Stimulated activated CD8-positive, alpha-beta memory T cell treated with anti-CD3 and anti-CD28 coated beads, Interleukin-7, amount 100 ng/mL, for 4 hours (primary cell): ENCODE data around the gene GPRIN1.
A peak's percentile ranks its signal among the peaks of the same experiment; 100 is the strongest.

Experiments
- DNase-seq, 2 donors: peaks; one replicate each; pipeline ENCODE4 v3.0.0-alpha.2; 2020; ENCODE audit warnings: low read depth in 2 of 2

Gene GPRIN1

DNA sequence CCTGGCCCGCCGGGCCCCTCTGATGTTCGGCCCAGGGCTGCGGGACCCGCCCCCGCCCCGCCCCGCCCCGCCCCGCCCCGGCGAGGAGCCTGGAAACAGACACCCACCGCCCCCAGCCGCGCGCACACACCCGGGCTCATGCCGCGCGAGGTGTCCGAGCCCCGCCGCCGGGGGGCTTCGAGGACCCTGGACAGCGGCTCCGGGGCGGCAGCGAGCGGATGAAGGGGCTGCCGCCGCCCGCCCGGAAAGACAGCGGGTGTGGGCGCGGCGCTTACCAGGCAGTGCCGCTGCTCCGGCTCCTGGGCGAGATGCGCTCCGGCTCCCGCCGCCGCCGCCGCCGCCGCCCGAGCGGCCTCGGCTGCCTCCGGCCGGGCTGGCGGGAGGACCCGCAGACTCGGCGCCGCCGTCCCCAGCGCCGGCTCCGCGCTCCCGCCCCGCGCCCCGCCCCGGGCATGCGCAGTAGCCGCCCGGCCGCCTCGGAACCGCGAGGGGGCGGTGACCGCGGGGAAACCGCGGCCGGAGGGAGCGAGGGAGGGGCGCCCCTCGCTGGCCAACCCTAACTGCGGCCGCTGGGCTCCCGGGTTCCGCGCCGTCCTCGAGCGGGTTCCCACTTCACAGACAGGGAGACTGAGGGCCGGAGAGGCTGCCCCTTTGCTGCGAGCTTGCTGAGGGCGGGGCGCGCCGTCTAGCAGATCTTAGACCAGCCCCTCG lies at the start of gene GPRIN1:
Gene GPRIN1, minus strand, starts transcription at position 433 of the 711 bp plus-strand sequence. CDS start 10,322 bp downstream, outside the sequence.
- DNase-seq: peak in 1 of 2 donors; percentile 52

DNA sequence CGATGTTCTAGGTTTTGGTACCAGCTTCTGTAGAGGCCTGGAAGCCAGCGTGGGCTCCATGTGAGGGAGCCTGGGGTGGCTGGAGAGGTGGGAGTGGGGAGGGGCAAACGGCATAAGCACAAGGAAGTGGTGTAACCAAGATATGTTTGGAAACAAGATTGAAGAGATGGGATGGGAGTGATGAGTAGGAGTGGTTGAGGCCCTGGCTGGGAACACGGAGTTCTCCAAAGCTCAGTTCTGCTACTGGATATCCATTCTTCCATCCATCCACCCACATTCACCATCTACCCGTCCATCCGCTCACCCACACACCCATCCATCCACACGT lies 49.5 kb upstream of the GPRIN1 start:
- DNase-seq: no peak

DNA sequence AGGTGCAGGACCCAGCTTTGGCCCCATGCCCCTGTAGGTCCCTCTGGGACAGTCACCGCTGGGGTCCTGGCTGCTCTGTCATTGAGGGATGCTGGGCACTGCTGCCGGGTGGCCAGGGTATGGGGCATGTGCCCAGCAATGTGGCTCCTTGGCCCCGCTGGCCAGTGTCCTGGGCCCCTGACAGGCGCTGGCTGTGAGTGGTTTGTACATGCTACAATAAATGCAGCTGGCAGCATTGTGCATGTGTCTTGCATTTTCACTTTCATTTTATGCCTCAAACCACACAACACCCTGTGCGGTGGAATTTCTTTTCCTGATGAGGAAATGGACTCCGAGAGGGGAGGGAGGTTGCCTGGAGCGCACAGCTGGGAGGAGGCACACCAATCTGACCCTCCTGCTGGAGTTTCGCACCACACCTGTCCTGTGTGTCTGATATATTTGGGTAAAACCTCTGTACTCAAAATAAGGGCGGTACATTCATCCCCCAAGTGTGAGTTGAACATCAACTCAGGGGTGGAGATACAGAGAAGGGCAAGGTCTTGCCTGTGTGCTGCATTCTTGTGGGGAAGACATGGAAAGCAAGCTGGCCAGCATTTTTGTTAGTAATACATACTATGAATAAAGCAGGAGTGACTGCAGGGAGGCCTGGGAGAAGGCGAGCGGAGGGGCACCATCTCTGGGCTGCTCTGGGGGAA lies 49.0 kb upstream of the GPRIN1 start:
- peak in 1 of 2 donors; percentile 12 for DNase-seq

DNA sequence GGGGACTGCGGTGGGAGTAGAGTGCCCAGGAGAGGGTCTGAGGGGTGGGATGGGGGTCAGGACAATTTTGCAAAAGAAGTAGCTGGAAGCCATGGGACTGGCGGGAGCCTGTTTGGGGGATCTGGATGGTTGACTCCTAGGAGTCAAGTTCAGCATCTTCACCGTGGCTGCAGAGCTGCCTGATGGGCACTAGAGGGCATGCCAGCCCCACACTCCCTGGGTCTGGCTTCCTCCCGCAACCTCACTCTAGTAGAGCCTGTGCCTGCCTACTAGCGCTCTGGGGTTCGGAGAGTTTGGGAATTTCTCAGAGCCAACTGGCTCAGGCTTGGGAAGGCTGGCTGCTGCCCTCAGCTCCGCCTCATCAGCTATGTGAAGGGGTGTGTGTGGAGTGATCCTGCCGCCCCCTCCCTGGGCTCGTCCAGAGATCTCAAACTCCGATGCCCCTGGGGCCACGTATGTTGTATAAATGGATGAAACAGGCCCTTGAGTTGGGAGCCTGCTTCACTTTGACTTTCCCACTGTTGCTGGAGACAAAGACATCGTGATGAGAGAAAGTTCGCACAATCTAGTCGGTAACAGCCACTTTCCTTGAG lies 48.1 kb upstream of the GPRIN1 start:
- peak in 1 of 2 donors; percentile 36 for DNase-seq

DNA sequence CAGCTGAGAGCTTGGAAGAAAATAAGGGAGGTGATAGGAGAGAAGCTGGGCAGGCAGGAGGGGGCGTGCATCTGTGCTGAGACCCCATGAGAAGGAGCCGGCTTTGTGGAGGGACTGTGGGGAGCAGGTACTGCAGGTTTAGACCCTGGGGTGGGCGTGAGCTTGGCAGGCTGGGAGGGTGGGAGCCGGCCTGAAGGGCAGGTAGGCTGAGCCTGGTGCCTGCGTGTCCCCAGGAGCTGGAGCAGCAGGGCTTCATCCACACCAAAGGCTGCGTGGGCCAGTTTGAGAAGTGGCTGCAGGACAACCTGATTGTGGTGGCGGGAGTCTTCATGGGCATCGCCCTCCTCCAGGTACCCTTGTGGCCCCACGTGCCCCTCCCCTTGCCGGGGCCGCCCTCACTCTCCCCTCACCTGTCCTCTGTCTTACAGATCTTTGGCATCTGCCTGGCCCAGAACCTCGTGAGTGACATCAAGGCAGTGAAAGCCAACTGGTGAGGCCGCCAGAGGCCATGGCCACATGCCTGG lies 46.6 kb upstream of the GPRIN1 start:
- no peak for DNase-seq

DNA sequence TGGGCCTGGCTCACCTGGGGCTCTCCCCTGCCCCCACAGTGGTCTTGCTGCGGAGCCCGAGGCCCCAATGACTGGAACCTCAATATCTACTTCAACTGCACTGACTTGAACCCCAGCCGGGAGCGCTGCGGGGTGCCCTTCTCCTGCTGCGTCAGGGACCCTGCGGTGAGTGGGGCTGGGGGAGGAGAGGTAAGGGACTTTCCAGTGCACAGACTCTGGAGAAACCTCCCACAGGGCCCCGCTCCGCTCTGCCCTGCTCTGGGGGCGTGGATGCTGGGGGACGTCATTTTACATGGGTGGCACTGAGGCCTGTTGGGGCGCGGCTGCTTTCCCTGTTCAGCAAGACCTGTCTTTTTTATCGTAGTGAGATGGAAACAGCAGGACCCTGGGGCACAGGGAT lies 44.9 kb upstream of the GPRIN1 start:
- no peak for DNase-seq

DNA sequence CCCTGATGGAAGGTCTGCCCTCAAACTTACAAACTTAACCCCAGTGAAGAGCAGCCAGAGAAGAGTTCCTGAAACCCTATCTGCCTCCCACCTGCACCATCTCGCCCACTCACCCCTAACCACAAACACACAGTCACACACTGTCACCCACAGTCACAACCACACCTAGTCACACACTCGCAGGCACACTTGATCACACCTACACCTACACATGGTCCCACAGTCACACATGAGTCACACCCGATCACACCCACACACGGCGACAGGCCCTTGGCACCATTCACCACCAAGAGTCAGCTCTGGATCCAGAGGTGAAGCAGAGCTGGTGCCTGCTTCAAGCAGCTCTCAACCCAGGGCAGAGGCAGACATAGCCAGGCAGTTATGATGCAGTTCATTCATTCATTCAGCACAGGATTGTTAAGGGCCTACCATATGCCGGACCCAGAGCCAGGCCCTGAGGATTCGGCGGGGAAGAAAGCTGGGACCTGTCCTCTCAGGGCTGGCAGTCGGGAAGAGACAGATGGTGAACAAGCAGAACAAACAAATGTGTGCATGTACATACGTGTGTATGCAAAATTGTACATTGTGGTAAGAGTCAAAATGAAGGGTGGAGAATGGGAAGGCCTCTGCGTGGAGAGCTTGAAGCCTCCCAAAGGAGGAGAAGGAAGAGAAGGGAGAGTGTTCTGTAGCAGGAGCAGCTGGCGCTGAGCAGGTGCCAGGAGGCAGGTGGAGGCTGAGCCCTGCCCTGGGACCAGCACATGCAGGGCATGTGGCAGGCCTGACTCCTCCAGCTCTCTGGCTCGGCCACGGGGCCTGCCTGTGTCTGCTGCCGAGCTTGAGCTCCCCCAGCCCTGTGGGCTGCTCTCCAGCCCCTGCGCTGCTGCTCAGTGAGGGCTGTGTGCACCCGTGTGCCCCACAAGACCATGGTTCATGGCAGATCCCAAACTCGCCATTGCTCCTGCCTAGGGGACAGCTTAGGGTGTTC lies 43.7 kb upstream of the GPRIN1 start:
- DNase-seq: peak; percentile 85 to 94

DNA sequence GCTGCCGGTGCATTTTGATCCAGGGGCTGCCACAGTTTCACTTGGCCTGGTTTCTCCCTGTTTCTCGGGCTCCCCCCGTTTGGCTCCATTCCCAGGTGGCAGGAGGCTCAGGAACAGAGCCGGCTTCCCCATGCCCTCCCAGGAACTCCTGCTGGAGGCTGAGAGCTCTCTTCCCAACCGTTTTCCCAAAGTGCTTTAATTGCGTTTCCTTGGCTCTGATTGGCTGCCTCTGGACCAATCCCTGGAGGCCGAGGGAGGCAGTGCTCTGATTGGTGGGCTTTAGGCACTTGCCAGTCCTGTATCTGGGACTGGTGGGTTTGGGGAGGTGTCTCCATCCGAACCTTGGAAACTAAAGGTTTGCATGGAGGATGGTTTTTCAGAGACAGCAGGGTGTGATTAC lies 42.2 kb upstream of the GPRIN1 start:
- DNase-seq: no peak

DNA sequence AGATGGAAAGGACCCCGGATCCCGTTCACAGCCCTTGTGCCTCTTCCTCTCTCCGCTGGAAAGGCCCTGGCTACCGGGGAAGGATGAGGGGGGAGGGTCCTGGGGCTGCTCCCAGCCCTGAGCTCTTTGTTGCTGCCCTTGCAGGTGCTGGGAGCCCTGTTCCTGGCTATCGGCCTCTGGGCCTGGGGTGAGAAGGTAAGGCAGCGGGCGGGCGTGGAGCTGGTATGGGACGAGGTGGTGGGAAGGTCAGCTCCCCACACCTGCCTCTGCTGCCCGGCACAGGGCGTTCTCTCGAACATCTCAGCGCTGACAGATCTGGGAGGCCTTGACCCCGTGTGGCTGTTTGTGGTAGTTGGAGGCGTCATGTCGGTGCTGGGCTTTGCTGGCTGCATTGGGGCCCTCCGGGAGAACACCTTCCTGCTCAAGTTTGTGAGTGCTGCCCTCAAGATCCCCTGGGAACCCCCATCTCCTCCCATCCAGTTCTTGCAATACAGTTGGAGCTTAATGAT lies 41.6 kb upstream of the GPRIN1 start:
- DNase-seq: no peak

DNA sequence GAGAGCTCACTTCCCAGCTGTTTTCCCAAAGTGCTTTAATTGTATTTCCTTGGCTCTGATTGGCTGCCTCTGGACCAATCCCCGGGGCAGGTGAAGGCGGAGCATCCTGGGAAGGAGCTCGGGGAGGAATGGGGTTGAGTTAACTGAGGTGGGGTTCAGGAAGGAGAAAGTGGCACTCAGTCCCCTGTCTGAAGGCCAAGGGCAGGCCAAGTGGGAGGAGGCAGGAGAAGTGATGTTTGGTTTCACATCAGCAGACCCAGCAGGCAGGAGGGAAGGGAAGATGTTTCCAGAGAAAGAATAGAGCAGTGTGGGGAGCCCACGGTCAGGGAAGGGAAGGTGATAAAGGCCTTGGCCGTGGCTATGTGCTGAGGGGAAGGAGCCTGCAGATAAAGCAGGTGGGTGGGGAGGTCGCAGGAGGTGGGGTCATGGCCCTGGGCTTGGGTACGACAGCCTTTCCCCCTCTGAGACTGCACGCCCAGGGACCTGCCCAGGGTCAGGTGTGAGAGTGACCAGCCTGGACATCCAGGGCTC lies 40.5 kb upstream of the GPRIN1 start:
- no peak for DNase-seq

DNA sequence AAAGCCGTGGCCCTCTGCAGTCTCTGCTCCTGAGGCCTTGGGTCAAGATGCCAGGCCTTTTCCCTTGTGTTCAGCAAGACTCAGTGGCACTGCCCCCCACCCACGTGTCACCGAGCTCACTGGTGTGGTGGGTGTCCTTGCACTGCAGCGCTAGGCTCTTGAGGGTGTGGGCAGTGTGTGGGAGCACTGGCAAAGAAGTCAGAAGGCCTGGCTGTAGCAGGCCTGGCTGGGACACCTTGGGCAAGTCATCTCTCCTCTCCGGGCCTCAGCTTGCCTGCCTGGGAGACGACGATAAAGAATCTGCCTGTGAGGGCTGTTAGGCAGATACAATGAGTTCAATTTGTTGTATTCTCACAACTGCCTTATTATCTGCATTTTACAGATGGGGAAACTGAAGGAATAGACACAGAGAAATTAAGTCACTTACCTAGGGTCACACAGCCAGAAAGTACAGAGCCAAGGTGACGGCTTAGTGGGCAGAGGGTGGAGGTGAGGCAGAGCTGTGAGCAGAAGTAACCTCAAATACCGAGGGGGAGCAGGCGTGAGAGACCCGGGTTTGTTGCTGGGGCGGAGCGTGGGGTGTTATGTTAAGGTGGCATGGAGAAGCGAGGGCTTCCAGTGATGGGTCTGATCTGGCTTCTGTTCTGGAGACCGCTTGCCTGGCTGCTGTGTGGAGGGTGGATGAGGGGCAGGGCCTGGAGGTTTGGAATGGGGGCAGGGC lies 38.7 kb upstream of the GPRIN1 start:
- DNase-seq: peak; percentile 22 to 53

DNA sequence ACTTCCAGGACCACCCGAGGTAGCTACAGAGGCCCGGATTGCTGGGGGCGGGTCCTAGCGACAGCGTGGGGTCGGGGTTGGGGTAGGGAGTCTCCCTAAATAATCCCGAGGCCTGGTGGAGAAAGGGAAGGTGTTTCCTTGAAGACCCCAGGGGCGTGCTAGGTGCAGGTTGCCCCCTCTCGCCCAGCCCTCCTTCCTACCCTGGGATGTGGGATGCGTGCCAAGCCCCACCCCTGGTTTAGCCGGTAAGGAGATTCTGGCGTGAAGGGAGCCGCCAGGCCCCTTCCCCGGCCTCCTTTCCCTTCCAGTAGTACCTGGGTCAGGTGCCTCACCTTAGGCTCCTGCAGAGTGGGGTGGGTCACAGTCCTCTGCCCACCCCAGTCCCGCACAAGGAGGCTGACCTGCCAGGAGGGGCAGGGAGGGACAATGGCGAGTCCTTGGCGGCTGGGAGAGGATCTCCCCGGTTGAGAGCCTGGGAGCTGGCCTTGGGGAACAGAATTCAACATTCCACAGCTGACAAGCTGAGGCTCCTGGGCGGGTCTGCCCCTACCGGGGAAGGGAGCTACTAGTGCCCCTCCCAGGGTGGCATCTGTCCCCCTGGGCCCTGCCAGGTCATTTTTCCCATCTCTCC lies 38.0 kb upstream of the GPRIN1 start:
- DNase-seq: no peak

DNA sequence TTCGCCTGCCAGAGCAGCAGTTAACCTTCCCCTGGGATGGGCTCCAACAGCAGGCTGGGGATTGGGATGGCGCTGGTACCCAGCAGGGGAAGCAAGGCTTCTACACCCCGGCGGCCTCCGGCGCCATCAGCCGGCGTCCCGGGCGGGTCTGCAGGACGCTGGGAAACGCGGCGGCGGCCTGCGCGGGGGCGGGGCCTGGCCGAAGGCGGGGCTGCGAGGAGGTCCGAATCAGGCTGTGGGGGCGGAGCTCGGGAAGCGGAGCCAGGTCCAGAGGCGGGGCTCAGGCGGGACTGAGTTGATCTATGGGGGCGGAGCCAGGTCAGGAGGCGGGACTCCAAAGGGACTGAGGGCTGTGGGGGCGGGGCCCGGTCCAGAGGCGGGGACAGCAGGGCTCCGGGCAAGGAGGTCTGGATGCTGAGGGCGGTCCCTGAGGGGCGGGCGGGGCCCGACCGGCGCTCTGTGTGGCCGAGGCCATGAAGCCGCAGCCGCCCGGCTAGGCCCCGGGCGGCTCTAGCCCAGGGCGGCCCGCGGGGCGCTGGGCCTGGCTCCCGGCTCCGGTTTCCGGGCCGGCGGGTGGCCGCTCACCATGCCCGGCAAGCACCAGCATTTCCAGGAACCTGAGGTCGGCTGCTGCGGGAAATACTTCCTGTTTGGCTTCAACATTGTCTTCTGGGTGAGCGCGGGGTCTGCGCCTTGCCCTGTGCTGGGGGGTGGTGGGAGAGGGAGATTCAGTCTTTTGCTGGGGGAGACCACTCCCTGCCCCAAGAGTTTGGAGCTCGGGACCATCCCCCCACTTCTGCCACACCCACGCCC lies 37.3 kb upstream of the GPRIN1 start, which contains the start of gene TSPAN17:
Gene TSPAN17, plus strand, starts transcription at position 455 of the 813 bp plus-strand sequence. Its CDS starts 132 bp downstream, at position 587.
- DNase-seq: peak; percentile 91 to 95

DNA sequence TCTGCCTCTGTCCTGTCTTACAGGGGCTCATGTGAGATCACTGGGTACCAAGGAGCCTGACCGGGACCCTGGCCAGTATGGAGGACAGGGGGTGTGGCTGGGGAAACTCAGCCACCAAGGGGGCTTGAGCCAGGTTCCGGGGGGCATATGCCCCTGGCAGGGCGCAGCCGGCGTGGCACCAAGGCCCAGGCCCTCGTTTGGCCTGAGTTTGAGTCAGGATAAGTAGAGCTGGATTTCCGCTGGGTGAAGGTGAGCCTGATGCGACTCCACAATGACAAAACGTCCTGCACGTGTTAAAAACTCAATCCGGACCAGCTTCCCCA lies 36.7 kb upstream of the GPRIN1 start:
- no peak for DNase-seq

DNA sequence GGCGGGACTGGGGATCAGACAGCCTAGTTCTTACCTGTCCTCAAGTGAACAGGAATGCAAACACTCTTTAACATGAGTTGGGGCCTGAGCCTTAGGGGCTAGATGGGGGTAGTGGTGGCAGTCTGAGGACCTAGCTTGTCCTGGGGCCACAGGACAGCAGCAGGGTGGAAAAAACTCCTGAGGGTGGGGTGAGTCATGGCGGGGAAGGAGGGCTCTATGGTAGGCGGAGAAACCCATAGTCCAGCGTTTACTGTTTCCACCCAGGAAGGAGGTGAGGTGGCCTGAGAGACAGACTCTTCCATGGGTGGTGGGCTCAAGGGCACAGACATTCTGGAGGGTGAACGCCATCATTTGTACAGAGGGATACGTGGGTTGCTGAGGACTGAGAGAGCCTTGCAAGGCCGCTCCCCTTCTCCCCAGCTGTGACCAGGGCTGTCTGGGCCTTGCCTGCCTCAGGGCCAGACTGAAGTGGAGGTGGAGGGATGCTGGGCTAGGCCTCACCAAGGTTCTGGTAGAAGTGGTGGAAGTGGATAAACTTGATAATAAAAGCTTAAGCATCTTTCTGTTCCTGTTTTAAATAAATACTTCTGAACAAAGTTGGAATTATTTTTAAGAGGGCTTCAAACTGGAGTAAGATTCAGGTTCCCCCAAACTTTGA lies 36.2 kb upstream of the GPRIN1 start:
- DNase-seq: no peak

DNA sequence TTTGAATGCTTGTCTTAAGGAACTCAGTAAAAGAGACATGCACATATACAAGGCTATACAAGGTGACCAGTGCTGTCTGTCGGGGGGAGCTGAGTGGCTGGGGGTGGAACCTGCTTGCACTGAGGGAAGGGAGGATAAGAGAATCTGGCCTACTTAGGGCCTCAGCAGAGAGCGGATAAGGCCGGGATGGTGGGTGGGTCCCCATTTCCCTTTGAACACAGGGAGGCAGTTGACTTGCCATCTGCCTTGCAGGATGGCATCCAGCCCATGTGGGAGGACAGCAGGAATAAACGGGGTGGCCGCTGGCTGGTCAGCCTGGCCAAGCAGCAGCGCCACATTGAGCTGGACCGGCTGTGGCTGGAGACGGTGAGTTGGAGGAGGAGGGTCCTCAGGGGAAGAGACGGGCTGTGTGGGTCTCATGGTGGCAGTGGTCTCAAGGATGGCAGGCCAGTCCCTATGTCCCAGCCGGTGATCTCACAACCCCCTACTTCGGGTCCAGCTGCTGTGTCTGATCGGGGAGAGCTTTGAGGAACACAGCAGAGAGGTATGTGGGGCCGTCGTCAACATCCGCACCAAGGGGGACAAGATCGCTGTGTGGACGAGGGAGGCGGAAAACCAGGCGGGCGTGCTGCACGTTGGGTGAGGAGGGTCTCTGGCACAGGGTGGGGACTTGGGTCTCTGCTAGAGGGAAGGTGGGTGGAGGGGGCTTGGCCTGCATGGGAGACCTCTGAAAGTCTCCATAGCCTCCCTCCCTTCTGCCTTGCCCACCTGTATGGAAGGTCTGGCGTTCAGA lies 35.1 kb upstream of the GPRIN1 start:
- DNase-seq: no peak

DNA sequence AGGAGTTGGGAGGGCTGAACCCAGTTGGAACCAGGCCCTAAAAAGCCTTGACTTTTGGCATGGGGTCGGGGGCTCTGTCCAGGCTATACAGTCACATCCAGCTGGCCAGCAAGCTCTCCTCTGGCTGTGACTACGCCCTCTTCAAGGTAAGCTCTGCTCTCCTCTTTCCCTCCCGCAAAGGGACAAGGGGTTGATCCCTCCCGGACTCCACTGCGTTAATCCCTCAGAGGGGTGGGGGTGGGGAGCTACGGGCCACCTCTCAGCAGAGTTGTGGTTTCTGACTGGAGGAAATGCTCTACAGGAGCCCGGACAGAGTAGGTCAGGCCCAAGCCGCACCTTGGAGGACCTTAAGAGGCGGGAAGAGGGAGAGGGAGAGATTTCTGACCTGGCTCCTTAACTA lies 34.3 kb upstream of the GPRIN1 start:
- DNase-seq: no peak
